ENCODE results near the gene TMEM245.
"Not testable (repeated sequence)": the region's sequence is repeated elsewhere in the genome, so short reads cannot be mapped to it uniquely, and the experiment has no call there.

The TMEM245 gene

DNA sequence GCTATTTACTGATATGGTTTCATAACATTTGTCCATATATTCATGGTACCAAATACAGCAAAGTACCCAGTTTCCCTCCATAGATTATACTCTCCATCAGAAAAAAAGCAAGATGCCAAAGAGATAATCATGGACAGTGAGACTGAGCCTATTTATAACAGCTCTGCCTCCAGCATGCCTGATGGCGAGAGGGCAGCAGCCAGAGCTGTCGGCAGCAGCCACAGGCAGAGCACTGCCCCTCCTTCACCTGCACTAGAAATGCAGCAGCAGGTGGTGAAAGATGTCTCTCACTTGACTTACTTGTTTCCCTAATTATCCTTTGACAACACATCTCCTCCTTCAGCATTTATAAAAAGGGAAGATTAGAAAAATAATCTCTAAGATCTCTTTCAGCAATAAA, 138.9 kb downstream of the TMEM245 start:
- DNase-seq = no peak

GRCh38 chr9:108978205-108978604, 141.5 kb downstream of the TMEM245 start:
- no peak for DNase-seq

GRCh38 chr9:108973895-108974294, 145.9 kb downstream of the TMEM245 start:
- DNase-seq = no peak

GRCh38 chr9:108972626-108973209, 147.0 kb downstream of the TMEM245 start:
- no peak for DNase-seq

DNA sequence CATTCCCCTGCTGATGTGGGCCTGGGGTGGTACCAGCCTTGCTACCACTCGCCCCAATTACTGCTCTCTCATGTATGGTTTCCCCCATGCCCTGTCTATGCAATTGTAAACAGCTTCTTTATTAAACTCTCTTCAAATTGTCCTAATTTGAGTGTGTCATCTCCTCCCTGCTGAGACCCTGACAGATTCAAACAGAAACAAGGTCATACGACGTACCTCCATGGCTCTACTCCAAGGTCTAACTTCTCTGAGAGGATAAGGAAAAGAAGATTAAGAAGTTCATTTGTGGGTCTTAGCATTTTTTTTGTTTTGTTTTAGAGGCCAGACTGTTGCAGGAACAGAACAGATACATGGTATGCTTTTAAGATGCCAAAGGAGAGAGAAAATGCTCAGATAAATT, 147.6 kb downstream of the TMEM245 start:
- DNase-seq = no peak

DNA sequence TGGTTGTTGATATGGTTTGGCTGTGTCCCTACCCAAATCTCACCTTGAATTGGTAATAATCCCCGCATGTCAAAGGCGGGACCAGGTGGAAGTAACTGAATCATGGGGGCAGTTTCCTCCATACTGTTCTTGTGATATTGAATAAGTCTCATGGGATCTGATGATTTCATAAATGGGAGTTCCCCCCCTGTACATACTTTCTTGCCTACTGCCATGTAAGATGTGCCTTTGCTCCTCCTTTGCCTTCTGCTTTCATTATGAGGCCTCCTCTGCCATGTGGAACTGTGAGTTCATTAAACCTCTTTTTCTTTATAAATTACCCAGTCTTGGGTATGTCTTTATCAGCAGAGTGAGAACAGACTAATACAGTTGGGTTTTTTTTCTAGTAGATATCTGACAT, 148.4 kb downstream of the TMEM245 start:
- not testable (repeated sequence) for DNase-seq

DNA sequence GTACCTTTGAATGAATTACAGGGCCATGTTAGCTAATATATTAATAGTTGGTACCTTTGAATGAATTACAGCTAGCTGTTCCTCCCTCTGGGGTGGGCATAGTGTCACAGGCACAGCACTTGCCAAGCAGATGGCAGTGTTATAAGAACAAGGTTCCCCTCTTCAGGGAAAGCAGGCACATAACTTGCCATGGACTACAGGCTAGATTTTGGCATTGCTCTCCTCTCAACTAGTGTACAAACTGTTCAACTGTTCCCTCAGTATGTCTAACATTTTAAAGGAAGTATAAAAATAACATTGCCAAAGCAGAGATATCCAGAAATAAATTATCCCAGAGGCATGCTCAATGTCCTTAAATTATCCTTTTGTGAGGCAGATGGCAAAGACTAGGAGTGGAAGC, 151.8 kb downstream of the TMEM245 start:
- no peak for DNase-seq

Measured in RPMI8226 (cell line).